AML-193 (cell line): Measurements from ENCODE around the gene ERBB4.

Source experiments
- DNase-seq, 2 experiments: peaks; one replicate each; lab custom pipeline; 2025; lab: John Stamatoyannopoulos, UW

Gene ERBB4

DNA sequence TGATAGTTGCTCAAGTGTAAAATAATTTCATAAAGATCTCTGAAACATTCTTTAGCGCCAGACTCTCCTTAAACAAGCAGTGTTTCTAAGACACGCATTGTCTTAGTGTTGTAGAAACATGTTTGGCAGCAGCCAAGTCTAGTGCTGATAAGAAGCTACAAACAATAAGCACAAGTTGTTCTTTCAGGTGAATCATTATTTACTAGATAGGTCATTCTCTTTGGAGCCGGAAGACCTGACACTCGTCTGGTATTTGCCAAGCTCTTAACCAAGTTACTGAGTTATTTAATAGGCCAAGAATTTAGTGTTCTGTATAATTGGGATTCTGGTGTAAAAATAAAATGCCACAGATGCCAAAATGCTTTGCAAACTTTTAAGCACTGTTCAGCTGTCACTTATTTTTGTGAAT lies 1130.1 kb downstream of the ERBB4 start:
- no peak for DNase-seq

DNA sequence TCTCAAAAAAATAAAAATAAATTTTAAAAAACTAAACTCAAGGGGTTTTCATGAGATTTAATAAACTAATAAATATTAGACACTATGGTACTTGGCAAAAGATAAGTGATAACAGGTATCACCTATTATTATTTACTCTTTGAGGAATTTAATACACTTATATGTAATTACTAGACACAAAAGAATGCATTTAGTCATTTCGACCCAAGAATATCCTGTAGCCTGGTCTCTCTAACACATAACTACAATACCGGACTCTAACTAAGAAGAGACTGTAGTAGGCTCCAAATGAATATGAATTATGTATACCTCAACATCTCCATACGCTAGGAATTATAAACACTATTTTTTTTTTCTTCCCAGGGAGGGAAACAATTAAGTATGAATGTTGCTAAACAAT lies 1131.5 kb downstream of the ERBB4 start:
- no peak for DNase-seq

DNA sequence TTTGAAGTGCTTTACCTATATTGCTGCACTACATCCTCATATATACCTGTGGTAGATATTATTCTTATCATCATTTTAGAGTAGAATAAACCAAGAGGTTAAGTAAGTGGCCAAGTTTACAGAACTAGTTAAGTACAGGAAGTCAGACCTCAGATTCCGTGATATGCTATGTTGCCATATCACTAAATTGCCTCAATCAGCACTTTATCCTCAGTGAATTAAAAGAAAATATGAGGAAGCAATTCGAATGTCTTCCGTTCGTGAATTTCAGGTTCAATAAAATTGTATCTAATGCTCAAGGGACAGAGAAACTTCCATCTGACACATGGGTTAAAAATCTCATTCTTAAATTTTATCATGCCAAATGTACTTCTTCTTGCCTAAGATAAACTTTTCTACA lies 1133.6 kb downstream of the ERBB4 start:
- DNase-seq = no peak

- DNase-seq = no peak
These were observed 1134.5 kb downstream of the ERBB4 start for GRCh38 chr2:211404098-211404497.

- DNase-seq = no peak
These were observed 1137.3 kb downstream of the ERBB4 start for GRCh38 chr2:211401328-211401727.

DNA sequence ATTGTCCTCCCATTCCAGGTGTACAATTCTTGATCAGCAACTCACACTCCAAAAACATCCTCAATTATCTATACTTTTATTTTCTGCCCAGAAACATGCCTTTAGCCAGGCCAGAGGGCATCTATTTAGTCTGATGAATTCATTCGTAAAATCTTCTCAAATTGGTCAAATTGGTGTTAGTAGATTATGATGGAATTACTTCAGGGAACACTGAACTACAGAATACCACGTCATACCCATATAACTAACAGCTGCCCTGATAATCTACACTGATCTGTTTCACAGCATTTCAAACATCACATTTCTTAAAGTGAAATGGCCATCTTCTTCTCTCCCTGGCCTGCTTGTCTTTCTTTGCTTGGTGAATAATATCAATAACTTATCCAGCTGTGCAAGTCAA lies 1140.8 kb downstream of the ERBB4 start:
- no peak for DNase-seq

DNA sequence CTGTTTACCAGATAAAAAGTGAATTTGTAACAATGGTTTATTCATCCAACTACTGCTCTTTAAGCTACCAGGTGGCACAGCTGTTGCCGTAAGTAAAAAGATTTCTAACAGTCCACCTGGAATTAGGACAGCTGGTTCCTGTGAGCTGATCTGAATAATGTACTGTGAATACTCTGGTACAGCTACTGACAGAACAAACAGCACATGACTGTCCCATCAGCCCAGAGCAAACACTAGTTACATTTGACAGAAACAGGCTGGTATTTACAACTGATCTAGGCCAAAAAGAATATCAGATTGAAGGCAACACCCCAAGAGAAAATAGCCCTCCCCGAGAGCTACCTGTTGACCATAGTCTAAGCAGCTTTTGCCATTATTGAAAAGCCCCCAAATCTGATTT lies 1141.8 kb downstream of the ERBB4 start:
- no peak for DNase-seq

- DNase-seq = no peak
These were observed 1147.4 kb downstream of the ERBB4 start for GRCh38 chr2:211391189-211391567.

- no peak for DNase-seq
These were observed 1147.9 kb downstream of the ERBB4 start for GRCh38 chr2:211390536-211391188.

DNA sequence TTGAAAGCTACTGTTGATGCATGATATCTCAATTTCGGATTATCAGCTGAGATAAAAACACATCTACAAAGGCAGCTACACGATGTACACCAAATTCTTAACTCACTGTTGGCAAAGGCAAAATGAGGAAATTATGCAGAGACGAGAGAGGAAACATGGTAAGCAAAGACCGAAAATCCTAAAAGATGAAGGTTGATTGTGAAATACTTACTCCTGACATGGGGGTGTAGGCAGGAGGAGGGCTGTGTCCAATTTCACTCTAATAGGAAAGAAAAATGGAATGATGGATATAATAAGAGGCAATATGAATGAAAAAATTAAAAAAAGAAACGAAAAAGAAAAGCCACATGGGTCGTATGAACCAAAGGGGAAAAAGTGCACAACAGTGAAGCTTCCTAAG lies 1150.9 kb downstream of the ERBB4 start:
- no peak for DNase-seq

- DNase-seq = no peak
These were observed 1158.6 kb downstream of the ERBB4 start for GRCh38 chr2:211380041-211380440.

DNA sequence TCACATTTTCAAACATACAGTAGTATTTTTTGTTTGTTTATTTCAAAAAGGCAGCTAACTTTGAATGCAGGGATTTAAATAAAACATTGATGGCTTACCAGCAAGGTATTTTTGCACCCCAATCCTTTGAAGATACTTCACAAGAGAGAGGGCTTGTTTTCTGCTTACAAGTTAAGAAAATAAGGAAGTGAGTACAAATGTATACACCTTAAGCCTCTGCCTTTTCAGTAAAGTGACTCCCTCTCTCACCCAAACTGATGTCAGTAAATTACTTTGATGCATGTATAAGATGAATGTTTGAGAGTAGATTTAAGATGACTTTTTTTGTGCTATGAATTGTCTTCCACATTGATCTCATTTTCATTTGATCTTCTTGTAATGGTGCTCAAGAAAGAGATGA lies 1162.2 kb downstream of the ERBB4 start:
- DNase-seq = no peak

DNA sequence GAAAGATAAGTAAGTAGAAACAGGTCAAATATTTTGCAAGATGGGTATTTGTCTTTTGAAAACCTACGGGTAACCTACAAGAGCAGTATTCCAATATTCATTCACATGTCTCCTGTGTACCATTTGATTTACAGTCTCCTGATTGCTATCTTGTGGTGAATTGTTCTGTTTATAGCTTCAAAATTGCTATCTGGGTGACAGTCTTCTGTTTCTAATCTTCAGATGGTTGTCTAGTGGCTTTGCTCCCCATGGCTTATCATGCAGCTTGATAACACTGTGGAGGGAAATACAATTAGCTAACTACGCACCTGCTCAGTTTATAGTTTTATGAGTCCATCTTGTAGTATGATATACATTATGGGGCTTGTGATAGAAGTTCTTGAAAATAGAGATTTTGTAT lies 1165.4 kb downstream of the ERBB4 start:
- DNase-seq = no peak

- DNase-seq = no peak
These were observed 1167.1 kb downstream of the ERBB4 start for GRCh38 chr2:211371465-211371864.

- DNase-seq = no peak
These were observed 1170.1 kb downstream of the ERBB4 start for GRCh38 chr2:211368467-211368866.

- no peak for DNase-seq
These were observed 1170.9 kb downstream of the ERBB4 start for GRCh38 chr2:211367711-211368110.

GRCh38 chr2:211367293-211367692 lies 1171.3 kb downstream of the ERBB4 start:
- DNase-seq = no peak

- no peak for DNase-seq
These were observed 1173.7 kb downstream of the ERBB4 start for GRCh38 chr2:211364911-211365310.

DNA sequence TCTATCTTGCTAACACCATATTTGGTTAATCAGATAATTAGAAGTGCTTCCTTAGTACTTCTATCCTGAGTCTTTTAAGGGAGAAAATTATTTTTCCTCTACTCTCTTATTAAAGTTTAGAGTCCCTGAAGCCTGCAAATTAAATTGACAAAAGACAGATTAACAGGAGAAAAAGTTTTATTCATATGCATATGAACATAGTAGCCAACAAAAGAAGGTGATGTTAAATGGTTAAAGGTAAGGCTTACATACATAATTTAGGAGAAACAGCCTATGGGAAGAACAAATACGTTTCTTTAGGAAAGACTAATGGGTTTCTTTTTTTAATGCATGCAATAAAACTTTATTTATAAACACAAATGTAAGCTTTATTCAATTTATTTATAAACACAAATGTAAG lies 1177.2 kb downstream of the ERBB4 start:
- no peak for DNase-seq

- DNase-seq = no peak
These were observed 1179.3 kb downstream of the ERBB4 start for GRCh38 chr2:211359347-211359746.

DNA sequence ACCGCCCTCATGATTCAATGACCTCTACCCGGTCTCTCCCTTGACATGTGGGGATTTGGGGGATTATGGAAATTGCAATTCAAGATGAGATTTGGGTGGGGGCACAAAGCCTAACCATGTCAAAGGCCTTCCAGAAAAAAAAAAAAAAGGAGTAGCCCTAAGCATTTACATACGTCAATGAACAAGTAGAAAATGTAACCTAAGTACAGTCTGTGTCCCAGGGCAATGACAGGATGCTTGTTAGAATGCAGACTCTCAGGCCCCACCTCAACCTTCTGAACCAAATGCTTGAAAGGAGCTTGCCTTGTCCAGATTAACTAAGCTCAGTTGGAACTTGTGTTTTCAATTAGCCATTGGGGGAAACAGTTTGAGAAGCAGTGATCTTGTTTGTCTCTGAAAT lies 1180.1 kb downstream of the ERBB4 start:
- DNase-seq = no peak

DNA sequence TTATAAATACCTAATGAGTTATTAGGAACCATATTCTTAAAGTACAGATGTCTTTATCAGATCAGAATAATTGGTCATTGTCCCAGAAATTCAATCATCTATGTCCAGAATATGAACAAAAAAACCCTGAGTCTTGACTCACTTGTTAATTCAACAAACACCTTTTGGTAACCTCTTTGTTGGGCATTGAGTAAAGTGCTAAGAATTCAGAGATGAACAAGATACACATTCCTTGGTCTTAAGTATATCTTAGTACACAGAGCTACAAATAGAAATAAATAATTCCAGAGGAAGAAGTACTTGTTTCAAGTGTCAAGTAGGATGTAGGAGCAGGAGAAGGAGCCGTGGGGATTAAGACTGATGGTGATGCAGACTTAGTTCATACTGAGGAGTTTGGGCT lies 1184.1 kb downstream of the ERBB4 start:
- no peak for DNase-seq

DNA sequence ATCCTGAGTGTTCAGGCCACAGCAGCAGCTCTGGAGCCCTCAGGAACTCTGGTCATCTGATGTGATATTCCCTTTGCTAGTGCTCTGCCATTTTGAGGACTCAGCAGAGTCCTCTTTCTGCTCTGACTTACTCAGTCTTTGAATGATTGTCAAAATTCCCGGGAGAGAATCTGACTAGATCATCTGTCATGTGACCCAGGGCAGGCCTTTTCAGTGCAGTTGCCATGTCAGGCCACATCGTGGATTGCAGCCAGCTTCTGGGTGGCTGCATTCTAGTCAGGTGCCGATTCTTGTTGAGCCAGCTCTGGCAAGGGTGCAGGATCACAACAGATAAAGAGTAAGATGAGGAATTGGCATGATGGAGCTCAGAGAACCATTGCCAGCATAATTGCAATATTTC lies 1186.6 kb downstream of the ERBB4 start:
- no peak for DNase-seq

DNA sequence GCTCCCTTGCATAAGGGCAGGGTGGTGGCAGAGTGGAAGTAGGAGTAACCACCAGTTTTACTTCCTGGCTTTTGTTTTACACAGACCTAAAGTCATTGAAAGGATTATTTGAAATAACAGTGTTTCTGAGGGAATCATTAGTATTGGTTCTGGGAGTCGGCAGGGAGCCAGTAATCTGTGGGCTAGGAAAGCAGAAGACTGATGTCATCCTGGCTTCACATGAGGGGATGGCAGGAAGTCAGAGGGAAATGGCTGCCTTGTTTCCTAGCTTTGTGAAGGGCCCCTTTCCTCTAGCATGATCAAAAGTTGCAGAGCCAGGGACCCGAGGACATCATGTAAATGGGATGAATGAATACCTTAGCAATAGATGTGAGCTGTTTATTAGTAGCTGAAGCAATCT lies 1189.6 kb downstream of the ERBB4 start:
- no peak for DNase-seq

- no peak for DNase-seq
These were observed 1191.3 kb downstream of the ERBB4 start for GRCh38 chr2:211347328-211347727.
